DMS114 treated with DMSO at 0.1 percent for 48 hours (cell line): ENCODE data around the gene CNTN1.
"Not testable (repeated sequence)": the region's sequence is repeated elsewhere in the genome, so short reads cannot be mapped to it uniquely, and the experiment has no call there.

ENCODE experiments used
- DNase-seq: peaks from one replicate; lab custom pipeline; 2025; ENCODE audit not compliant: unreplicated experiment; lab: John Stamatoyannopoulos, UW

CNTN1 gene

GRCh38 chr12:40697566-40698259 is 5.5 kb downstream of the CNTN1 start:
- DNase-seq = no peak

GRCh38 chr12:40701756-40702155 is 9.5 kb downstream of the CNTN1 start:
- no peak for DNase-seq

GRCh38 chr12:40711121-40711520 is 18.9 kb downstream of the CNTN1 start:
- DNase-seq = no peak

- DNase-seq = no peak
Measured at GRCh38 chr12:40714636-40715035, 22.4 kb downstream of the CNTN1 start.

GRCh38 chr12:40716037-40716436 is 23.8 kb downstream of the CNTN1 start:
- no peak for DNase-seq

- DNase-seq = no peak
Measured at GRCh38 chr12:40717576-40717975, 25.3 kb downstream of the CNTN1 start.

GRCh38 chr12:40718878-40719372 is 26.7 kb downstream of the CNTN1 start:
- DNase-seq = no peak

- no peak for DNase-seq
Measured at GRCh38 chr12:40723001-40723400, 30.8 kb downstream of the CNTN1 start.

GRCh38 chr12:40726366-40726765 is 34.1 kb downstream of the CNTN1 start:
- DNase-seq = no peak

GRCh38 chr12:40727774-40728483 is 35.7 kb downstream of the CNTN1 start:
- DNase-seq = no peak

- no peak for DNase-seq
Measured at GRCh38 chr12:40730281-40730680, 38.0 kb downstream of the CNTN1 start.

GRCh38 chr12:40733871-40734270 is 41.6 kb downstream of the CNTN1 start:
- DNase-seq = no peak

- DNase-seq = no peak
Measured at GRCh38 chr12:40734276-40734675, 42.0 kb downstream of the CNTN1 start.

- no peak for DNase-seq
Measured at GRCh38 chr12:40735551-40736230, 43.5 kb downstream of the CNTN1 start.

- not testable (repeated sequence) for DNase-seq
Measured at GRCh38 chr12:40737416-40737815, 45.2 kb downstream of the CNTN1 start.

- DNase-seq = no peak
Measured at GRCh38 chr12:40738856-40739255, 46.6 kb downstream of the CNTN1 start.

GRCh38 chr12:40742041-40742440 is 49.8 kb downstream of the CNTN1 start:
- DNase-seq = no peak

- no peak for DNase-seq
Measured at GRCh38 chr12:40745386-40745785, 53.1 kb downstream of the CNTN1 start.

GRCh38 chr12:40749863-40750262 is 57.6 kb downstream of the CNTN1 start:
- no peak for DNase-seq

- no peak for DNase-seq
Measured at GRCh38 chr12:40752011-40752410, 59.8 kb downstream of the CNTN1 start.

GRCh38 chr12:40760821-40761220 is 68.6 kb downstream of the CNTN1 start:
- no peak for DNase-seq

- no peak for DNase-seq
Measured at GRCh38 chr12:40762072-40762471, 69.8 kb downstream of the CNTN1 start.
